H1 (cell line): ENCODE measurements around the gene ACAD10. TPM values are rescaled to one million over a fixed set of nuclear protein-coding genes. Genes with fewer than 3 reads are reported as not detected.

Experiments
- CTCF ChIA-PET: fragments of 300-600 bp; sonication (Branson Sonifier 250); formaldehyde crosslinking; loops from one replicate; lab custom pipeline; 2021; ENCODE audit not compliant: partially characterized antibody; lab: Charles Lee
- POLR2A ChIA-PET: fragments of 300-600 bp; sonication (Branson Sonifier 250); formaldehyde crosslinking; loops from one replicate; lab custom pipeline; 2021; ENCODE audit warnings: inconsistent platforms; ENCODE audit not compliant: partially characterized antibody; lab: Charles Lee
- DNase-seq, 2 experiments: peaks; one replicate each; pipeline versions ENCODE4 v3.0.0 to v3.0.0-alpha.2; 2010 to 2022; ENCODE audit warnings: low spot score in 2 of 2, low read depth in 1 of 2, mixed read lengths in 1 of 2
- FAIRE-seq: peaks from 2 replicates; lab custom pipeline; 2011; peaks lifted over from hg19 to GRCh38; lab: Jason Lieb, UNC
- H2AFZ ChIP-seq: 2 replicates; pipeline ENCODE4 v1.8.1; 2012; ENCODE audit warnings: low read length, inconsistent platforms
- H2AK5ac ChIP-seq: 2 replicates; pipeline ENCODE4 v1.6.1; 2013; ENCODE audit warnings: low read depth, low read length
- H2BK120ac ChIP-seq: replicated peaks from 2 replicates; pipeline ENCODE3; 2013; ENCODE audit warnings: low read depth, low read length, inconsistent platforms
- H2BK12ac ChIP-seq: 2 replicates; pipeline ENCODE4 v1.6.1; 2013; ENCODE audit warnings: low read depth, low read length
- H2BK15ac ChIP-seq: 2 replicates; pipeline ENCODE4 v1.6.1; 2013; ENCODE audit warnings: low read length
- H2BK20ac ChIP-seq: 2 replicates; pipeline ENCODE4 v1.6.1; 2013; ENCODE audit warnings: low read length
- H2BK5ac ChIP-seq: 2 replicates; pipeline ENCODE4 v1.6.1; 2013; ENCODE audit warnings: low read depth, low read length
- H3K14ac ChIP-seq: 2 replicates; pipeline ENCODE4 v1.6.1; 2013; ENCODE audit warnings: inconsistent platforms; ENCODE audit not compliant: insufficient read length
- H3K18ac ChIP-seq: 2 replicates; pipeline ENCODE4 v1.6.1; 2013; ENCODE audit warnings: low read length; ENCODE audit errors: extremely low read depth
- H3K23ac ChIP-seq: 2 replicates; pipeline ENCODE4 v1.6.1; 2013; ENCODE audit warnings: inconsistent platforms; ENCODE audit not compliant: insufficient read length
- H3K23me2 ChIP-seq: 2 replicates; pipeline ENCODE4 v1.6.1; 2013; ENCODE audit warnings: low read depth, low read length
- H3K27ac ChIP-seq: 2 replicates; pipeline ENCODE4 v1.6.1; 2011; ENCODE audit warnings: low read depth, low read length, inconsistent platforms
- H3K27me3 ChIP-seq, 4 experiments: replicated peaks in 1 of 4; 1 replicate in 1 of 4; 2 replicates in 3 of 4; pipeline versions ENCODE4 v1.6.1 to v1.8.1; 2011 to 2013; ENCODE audit warnings: low read length in 3 of 4, mild to moderate bottlenecking in 3 of 4, inconsistent platforms in 2 of 4, mixed read lengths in 2 of 4, moderate library complexity in 1 of 4; ENCODE audit not compliant: control insufficient read depth in 3 of 4, insufficient read depth in 3 of 4; ENCODE audit errors: extremely low read depth in 1 of 4
- H3K36me3 ChIP-seq, 4 experiments: 2 replicates each; pipeline versions ENCODE4 v1.6.1 to v1.8.1; 2011 to 2013; ENCODE audit warnings: mild to moderate bottlenecking in 4 of 4, low read length in 3 of 4, moderate library complexity in 2 of 4, control low read depth in 1 of 4, inconsistent platforms in 1 of 4; ENCODE audit not compliant: insufficient read depth in 4 of 4, control insufficient read depth in 2 of 4
- H3K4ac ChIP-seq: replicated peaks from 2 replicates; pipeline ENCODE3; 2013; ENCODE audit warnings: low read length, low read depth, mixed read lengths, inconsistent platforms; ENCODE audit not compliant: insufficient read length
- H3K4me1 ChIP-seq, 4 experiments: replicated peaks in 1 of 4; 1 replicate in 1 of 4; 2 replicates in 3 of 4; pipeline versions ENCODE4 v1.6.1 to v1.8.1; 2011 to 2013; ENCODE audit warnings: low read length in 3 of 4, inconsistent platforms in 2 of 4, mixed read lengths in 1 of 4; ENCODE audit not compliant: insufficient read depth in 4 of 4, control insufficient read depth in 3 of 4
- H3K4me2 ChIP-seq, 2 experiments: 2 replicates each; pipeline versions ENCODE4 v1.6.1 to v1.8.1; 2011 to 2013; ENCODE audit warnings: low read depth in 2 of 2, low read length in 2 of 2, control low read depth in 1 of 2, inconsistent platforms in 1 of 2, mild to moderate bottlenecking in 1 of 2; ENCODE audit not compliant: insufficient read depth in 1 of 2
- H3K4me3 ChIP-seq, 4 experiments: fragments of 200-600, 300-600 bp in 1 of 4; sonication (generic), shearing (Covaris generic), sonication (Bioruptor Twin) in 1 of 4; 2 replicates each; pipeline versions ENCODE4 v1.5.1 to v1.8.1; 2011 to 2016; ENCODE audit warnings: low read length in 4 of 4, low read depth in 3 of 4, control low read depth in 2 of 4, inconsistent platforms in 2 of 4, mild to moderate bottlenecking in 2 of 4, mixed read lengths in 1 of 4, moderate library complexity in 1 of 4; ENCODE audit not compliant: insufficient read depth in 2 of 4; ENCODE audit errors: extremely low read depth in 1 of 4
- H3K56ac ChIP-seq: replicated peaks from 2 replicates; pipeline ENCODE3; 2013; ENCODE audit warnings: low read depth, mild to moderate bottlenecking, mixed read lengths, low read length, inconsistent platforms; ENCODE audit not compliant: insufficient read length
- H3K79me1 ChIP-seq: 2 replicates; pipeline ENCODE4 v1.6.1; 2013; ENCODE audit warnings: low read depth, low read length, control low read depth
- H3K79me2 ChIP-seq, 2 experiments: 2 replicates each; pipeline versions ENCODE4 v1.6.1 to v1.8.1; 2012 to 2013; ENCODE audit warnings: low read length in 2 of 2, mild to moderate bottlenecking in 2 of 2, inconsistent platforms in 1 of 2; ENCODE audit not compliant: insufficient read depth in 2 of 2, control insufficient read depth in 1 of 2
- H3K9ac ChIP-seq, 4 experiments: replicated peaks in 1 of 4; 1 replicate in 1 of 4; 2 replicates in 3 of 4; pipeline versions ENCODE4 v1.6.1 to v1.8.1; 2011 to 2013; ENCODE audit warnings: low read depth in 3 of 4, low read length in 3 of 4, control low read depth in 2 of 4, mild to moderate bottlenecking in 2 of 4, moderate library complexity in 2 of 4, inconsistent platforms in 1 of 4; ENCODE audit errors: extremely low read depth in 1 of 4
- H3K9me3 ChIP-seq, 2 experiments: 2 replicates each; pipeline versions ENCODE4 v1.6.1 to v1.8.1; 2012 to 2013; ENCODE audit warnings: mild to moderate bottlenecking in 2 of 2, moderate library complexity in 2 of 2, control low read depth in 1 of 2, inconsistent platforms in 1 of 2, low read depth in 1 of 2, low read length in 1 of 2, mixed read lengths in 1 of 2; ENCODE audit not compliant: insufficient read depth in 2 of 2
- H4K20me1 ChIP-seq, 2 experiments: replicated peaks in 1 of 2; 2 replicates each; pipeline versions ENCODE3 to v1.8.1; 2011 to 2013; ENCODE audit warnings: inconsistent platforms in 2 of 2, low read length in 2 of 2, mild to moderate bottlenecking in 1 of 2; ENCODE audit not compliant: insufficient read depth in 2 of 2, control insufficient read depth in 1 of 2
- H4K5ac ChIP-seq: 2 replicates; pipeline ENCODE4 v1.6.1; 2013; ENCODE audit warnings: low read length, low read depth, mixed read lengths, inconsistent platforms; ENCODE audit not compliant: insufficient read length
- H4K8ac ChIP-seq: 2 replicates; pipeline ENCODE4 v1.8.0; 2013; ENCODE audit warnings: mild to moderate bottlenecking, moderate library complexity, low read length, inconsistent platforms; ENCODE audit not compliant: insufficient read depth; ENCODE audit errors: extremely low read depth
- H4K91ac ChIP-seq: replicated peaks from 2 replicates; pipeline ENCODE3; 2013; ENCODE audit warnings: low read length, mixed read lengths, inconsistent platforms; ENCODE audit not compliant: insufficient read length
- CEBPB ChIP-seq: IDR thresholded peaks from 2 replicates; pipeline ENCODE4 v1.6.1; 2012; ENCODE audit warnings: low read depth, low read length
- GTF2F1 ChIP-seq: IDR thresholded peaks from 2 replicates; pipeline ENCODE4 v1.6.1; 2012; ENCODE audit warnings: low read depth, low read length, improper control_type of control experiment, borderline replicate concordance
- NRF1 ChIP-seq: IDR thresholded peaks from 2 replicates; pipeline ENCODE4 v1.6.1; 2011; ENCODE audit warnings: mild to moderate bottlenecking, low read depth, low read length, improper control_type of control experiment
- POLR2AphosphoS5 ChIP-seq: IDR thresholded peaks from 2 replicates; pipeline ENCODE4 v1.6.1; 2011; ENCODE audit warnings: low read depth, low read length
- TAF7 ChIP-seq: optimal IDR thresholded peaks from 2 replicates; pipeline ENCODE3; 2011; ENCODE audit warnings: low read depth, mild to moderate bottlenecking, inconsistent platforms, low read length, moderate library complexity, borderline replicate concordance
- TBP ChIP-seq: IDR thresholded peaks from 2 replicates; pipeline ENCODE4 v1.6.1; 2011; ENCODE audit warnings: low read depth, low read length, improper control_type of control experiment
- WGBS, 2 experiments: shearing (Covaris generic) in 1 of 2; methylation state at CpG; one replicate each; pipeline versions ENCODE4 v1.1.6 to v1.1.7; 2013 to 2015; ENCODE audit warnings: low lambda C conversion rate in 2 of 2, mixed read lengths in 2 of 2, inconsistent platforms in 1 of 2, low coverage in 1 of 2, missing lambda C conversion rate in 1 of 2; ENCODE audit not compliant: insufficient replicate concordance in 2 of 2, insufficient coverage in 1 of 2, insufficient read length in 1 of 2; ENCODE audit errors: extremely low coverage in 1 of 2, missing lambda C conversion rate in 1 of 2; 5-methylcytosine and 5-hydroxymethylcytosine counted together
- polyA plus RNA-seq, 7 experiments: library from polyadenylated mRNA; depleted of rRNA in 3 of 7; stranded (reverse) in 5 of 7; unstranded in 2 of 7; fragments of >200 nt in 5 of 7; fragments of 200-250 nt in 2 of 7; gene quantifications; 1 replicate in 5 of 7; 2 replicates in 1 of 7; 4 replicates in 1 of 7; pipeline versions ENCODE4 v1.2.1 to v1.2.3, GENCODE V29; 2011 to 2013; ENCODE audit warnings: missing spikeins in 2 of 7, mixed read lengths in 2 of 7
- total RNA-seq: library from RNA; stranded (reverse); fragmentation: NEBNext Ultra II Directional; extraction: Animal tissue kit (Norgen Biotek cat#: 25700); gene quantifications from 2 replicates; pipeline ENCODE4 v1.2.1, GENCODE V29; 2021

ACAD10 gene
- total and polyA plus RNA-seq, 2 of the 8 experiments (the other 6 are each of a cell fraction or from before 2014, with no cell fraction given), result 17.3 to 23.3 TPM

- Histone ChIP-seq H4K5ac (no peak overlapping the region), H3K4ac (no peak overlapping the region), H3K56ac (no peak overlapping the region), H3K4me2 (no peak overlapping the region), H3K4me1 (no peaks in the 10 kb centered on the region), H2BK15ac (no peak overlapping the region), H3K36me3 (peaks cover 7 to 54% (median 42%) of the 10 kb centered on the region in 4 experiments; a peak in 6 of 8 replicates), H4K91ac (no peak overlapping the region), H3K23me2 (no peaks in the 10 kb centered on the region), H3K79me1 (no peaks in the 10 kb centered on the region), H3K18ac (no peak overlapping the region), H3K27me3 (no peaks in the 10 kb centered on the region), H2BK5ac (no peak overlapping the region), H2AK5ac (no peak overlapping the region), H3K79me2 (no peaks in the 10 kb centered on the region), H2BK120ac (no peak overlapping the region), H3K9ac (no peak overlapping the region), H3K14ac (no peak overlapping the region), H3K4me3 (no peak overlapping the region), H2BK12ac (no peak overlapping the region), H2BK20ac (no peak overlapping the region), H4K8ac (no peak overlapping the region), H2AFZ (no peak overlapping the region), H3K9me3 (no peaks in the 10 kb centered on the region), H3K23ac (no peak overlapping the region), H4K20me1 (no peaks in the 10 kb centered on the region), H3K27ac (no peak overlapping the region)
- CTCF ChIA-PET, result interaction anchor here (0.6 to 1.3 kb wide), 4 partner anchors 9 to 127 kb away, joined by 3 read pairs; no protein-coding TSS in a partner anchor
- DNase-seq (no peak), FAIRE-seq (no peak)
- POLR2A ChIA-PET, result interaction anchor here (2.1 kb wide), 1 partner anchor 30 kb away, joined by 4 read pairs; the partner anchor contains the start of genes ACAD10 and BRAP
- TF ChIP-seq TBP (no peak), POLR2AphosphoS5 (no peak), NRF1 (no peak), CEBPB (no peak), GTF2F1 (no peak), TAF7 (no peak)
- 95% methylated on average over 4 of the region's 4 CpGs; no CpG with 5 or more reads in 1 of the 2 experiments for WGBS, 2 experiments
Measured at GRCh38 chr12:111656016-111656415, 29.8 kb upstream of the ACAD10 start.
